ENCODE results near the gene DOK5.

The DOK5 gene

DNA sequence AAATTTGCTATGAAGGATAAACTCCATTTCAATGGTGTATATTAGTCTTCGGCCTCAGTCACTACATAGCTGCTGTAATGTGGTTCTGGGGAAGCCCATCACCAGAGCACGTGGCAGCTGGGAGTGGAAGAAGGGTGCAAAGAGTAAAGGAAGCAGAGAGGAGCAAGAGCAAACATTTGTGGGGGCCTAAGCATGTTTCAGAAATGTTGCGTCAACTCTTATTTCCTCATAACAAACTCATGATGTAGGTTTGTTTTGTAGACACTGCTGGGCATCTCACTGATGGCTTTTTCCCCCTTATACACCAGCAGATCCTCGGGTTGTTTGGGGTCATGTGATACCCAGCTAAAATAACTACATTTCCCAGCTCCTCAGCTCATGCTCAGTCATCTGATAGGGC lies 37.3 kb downstream of the DOK5 start:
- TF ChIP-seq, protein P1, sequence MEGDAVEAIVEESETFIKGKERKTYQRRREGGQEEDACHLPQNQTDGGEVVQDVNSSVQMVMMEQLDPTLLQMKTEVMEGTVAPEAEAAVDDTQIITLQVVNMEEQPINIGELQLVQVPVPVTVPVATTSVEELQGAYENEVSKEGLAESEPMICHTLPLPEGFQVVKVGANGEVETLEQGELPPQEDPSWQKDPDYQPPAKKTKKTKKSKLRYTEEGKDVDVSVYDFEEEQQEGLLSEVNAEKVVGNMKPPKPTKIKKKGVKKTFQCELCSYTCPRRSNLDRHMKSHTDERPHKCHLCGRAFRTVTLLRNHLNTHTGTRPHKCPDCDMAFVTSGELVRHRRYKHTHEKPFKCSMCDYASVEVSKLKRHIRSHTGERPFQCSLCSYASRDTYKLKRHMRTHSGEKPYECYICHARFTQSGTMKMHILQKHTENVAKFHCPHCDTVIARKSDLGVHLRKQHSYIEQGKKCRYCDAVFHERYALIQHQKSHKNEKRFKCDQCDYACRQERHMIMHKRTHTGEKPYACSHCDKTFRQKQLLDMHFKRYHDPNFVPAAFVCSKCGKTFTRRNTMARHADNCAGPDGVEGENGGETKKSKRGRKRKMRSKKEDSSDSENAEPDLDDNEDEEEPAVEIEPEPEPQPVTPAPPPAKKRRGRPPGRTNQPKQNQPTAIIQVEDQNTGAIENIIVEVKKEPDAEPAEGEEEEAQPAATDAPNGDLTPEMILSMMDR (conservative IDR thresholded peaks at IDR 0.05), result no peak
- no peak for TF ChIP-seq ZFX (IDR thresholded peaks at IDR 0.05)
- H3K27ac ChIP-seq, result no peak overlapping the region

DNA sequence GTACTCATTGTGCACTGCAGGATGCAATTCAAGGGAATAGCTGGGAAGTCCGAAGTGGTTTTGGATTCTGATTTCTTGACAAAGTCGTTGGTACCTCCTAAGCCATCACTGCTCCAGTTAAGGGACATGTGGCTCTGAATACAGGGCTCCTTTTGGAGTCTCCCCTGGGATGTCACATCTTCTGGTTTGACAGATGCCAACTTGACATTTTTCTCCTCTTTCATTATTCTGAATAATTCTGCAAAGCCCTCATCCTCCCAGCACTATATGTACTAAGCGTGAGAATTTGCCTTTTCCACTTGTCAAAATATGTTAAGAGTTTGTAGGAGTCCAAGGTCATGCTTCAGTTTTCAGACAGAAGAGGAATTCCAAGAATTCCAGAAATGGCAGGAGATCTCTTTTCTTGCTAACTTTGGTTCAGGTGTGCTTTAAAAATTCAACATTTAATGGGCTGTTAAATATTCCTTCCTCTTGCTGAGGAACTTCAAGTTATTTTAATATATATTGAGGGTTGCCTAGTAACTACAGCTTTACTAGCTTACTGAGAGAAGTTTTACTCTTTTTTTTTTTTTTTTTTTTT lies 38.7 kb downstream of the DOK5 start:
- no peak for TF ChIP-seq ZFX (IDR thresholded peaks at IDR 0.05)
- TF ChIP-seq, protein P1 (conservative IDR thresholded peaks at IDR 0.05), result no peak

DNA sequence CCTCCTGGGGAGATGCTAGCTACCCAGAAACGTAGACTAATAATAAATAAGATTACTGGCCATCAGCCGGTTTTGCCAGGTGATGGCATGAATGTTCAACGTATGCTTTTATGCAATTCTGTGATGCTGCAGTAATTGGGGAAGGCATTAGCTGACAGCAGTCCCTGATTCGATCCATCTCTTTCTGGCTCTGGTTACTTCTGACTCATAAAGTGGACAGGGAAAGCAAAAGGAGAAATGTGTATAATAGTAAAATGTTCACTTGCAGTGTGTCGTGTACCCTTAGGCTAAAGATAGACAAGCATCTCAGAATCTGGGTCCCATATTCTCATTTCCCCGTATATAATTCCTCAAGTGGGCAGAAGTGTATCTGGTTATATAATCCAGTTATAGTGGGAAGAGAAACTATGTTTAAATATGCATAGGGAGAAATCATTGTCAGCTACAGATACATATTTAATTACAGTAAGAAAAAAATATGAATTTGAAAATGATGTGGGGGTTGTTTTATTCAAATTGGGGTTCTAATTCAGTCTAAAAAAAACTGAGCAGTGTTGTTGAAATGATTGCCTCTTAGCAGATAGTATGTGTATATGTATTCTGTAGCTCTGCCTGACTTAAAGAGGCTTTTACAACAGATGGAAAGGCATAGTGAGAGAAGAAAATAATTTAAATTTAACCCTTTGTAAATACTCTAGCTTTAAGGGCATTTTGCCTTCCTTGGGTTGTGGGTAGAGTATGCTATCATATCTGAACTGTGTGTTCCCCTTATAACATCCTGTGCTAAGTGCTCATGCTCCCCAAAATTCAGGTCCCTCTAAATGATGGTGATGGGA lies 40.6 kb downstream of the DOK5 start:
- no peak overlapping the region for H3K27ac ChIP-seq

More for the DNA sequence above, 38.7 kb downstream of the DOK5 start:
- H3K27ac ChIP-seq, result no peak overlapping the region

DNA sequence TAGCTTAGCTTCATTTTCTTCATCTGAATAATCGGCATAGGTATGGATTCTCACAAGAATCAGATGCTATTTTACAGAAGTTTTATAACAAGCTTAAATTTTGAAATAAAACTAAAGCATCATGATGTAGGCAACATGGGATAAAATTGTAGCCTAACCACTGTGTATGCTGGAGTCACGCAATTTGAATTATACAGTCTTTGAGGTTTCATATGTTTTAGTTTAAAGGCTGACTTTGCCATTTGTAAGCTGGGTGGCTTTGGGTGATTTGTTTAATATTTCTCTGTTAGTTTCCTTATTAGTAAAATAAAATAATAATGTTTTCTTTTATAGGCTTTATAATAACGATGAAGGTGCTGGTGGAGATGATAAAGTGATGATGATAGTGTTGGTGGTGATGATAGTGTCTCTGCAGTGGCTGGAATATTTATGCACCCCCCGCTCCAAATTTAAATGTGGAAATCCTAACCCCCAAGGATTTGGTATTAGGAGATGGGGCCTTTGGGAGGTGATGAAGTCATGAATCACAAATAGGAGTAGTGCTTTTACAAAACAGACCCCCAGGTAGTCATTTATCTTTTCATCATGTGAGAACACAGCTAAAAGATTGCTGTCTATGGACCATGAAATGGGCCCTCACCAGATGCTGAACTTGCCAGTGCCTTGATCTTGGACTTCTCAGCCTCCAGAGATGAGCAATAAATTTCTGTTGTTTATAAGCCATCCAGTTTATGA lies 42.0 kb downstream of the DOK5 start:
- no peak for TF ChIP-seq ZFX (IDR thresholded peaks at IDR 0.05)
- TF ChIP-seq, protein P1 (conservative IDR thresholded peaks at IDR 0.05), result no peak
- no peak overlapping the region for H3K27ac ChIP-seq

More for the DNA sequence above, 40.6 kb downstream of the DOK5 start:
- TF ChIP-seq, protein P1 (conservative IDR thresholded peaks at IDR 0.05), result no peak
- no peak for TF ChIP-seq ZFX (IDR thresholded peaks at IDR 0.05)

DNA sequence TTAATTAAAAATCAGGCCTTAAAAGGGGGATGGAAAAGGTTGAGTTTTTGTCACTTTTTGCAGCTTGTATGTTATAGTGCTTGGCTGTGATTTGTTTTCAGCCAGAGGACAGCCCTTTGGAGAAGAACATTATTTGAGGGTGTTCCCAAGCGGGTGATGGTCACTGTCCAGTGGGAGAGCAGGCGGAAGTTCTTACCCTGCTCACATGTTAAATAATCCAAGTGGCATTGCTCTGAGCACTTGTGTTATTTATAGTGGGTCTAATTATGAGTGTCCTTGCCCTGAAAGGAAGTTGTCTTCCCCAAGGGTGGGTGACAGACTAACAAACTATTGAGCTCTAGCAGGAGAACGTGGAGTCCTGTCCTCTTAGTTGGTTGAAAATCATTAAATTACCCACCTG lies 49.5 kb downstream of the DOK5 start:
- TF ChIP-seq, protein P1 (conservative IDR thresholded peaks at IDR 0.05), result no peak
- TF ChIP-seq ZFX (IDR thresholded peaks at IDR 0.05), result no peak
- no peak overlapping the region for H3K27ac ChIP-seq

DNA sequence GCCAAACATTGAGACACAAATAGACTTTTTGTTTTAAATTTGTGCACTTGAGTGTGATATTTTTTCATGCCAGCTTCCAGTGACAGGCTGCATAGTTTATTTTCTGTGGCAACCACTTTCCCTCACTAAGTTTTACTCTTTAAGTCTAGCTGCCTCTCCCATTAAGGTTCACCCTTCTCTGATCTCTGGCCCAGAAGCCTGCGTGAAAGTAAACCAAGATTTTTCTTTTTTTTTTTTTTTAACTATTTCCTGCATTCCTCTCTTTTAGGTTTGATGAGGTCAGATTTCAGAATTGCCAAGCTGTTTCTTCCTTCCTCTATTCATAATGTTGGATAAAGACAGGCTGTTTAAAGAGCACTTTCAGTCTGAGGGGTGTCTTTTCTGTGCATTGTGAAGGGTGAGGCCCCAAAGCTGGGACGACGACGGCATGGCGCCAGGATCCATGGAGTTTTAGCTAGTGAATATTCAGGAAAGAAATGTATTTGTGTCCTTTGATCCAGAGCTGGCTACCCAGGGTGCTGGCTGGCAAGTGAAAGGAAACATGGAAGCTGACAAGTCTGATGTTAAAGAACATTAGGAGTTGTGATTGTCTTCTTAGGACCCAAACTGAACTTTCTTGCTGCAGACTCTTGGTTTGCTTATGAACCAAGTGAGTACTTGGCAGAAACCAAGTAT lies 50.7 kb downstream of the DOK5 start:
- no peak for TF ChIP-seq ZFX (IDR thresholded peaks at IDR 0.05)
- TF ChIP-seq, protein P1 (conservative IDR thresholded peaks at IDR 0.05), result no peak
- H3K27ac ChIP-seq, result no peak overlapping the region
